HuH-7 (cell line): ENCODE data around the gene GRM2.
A peak's percentile ranks its signal among the peaks of the same experiment; 100 is the strongest.

ENCODE experiments used
- DNase-seq: peaks from one replicate; pipeline ENCODE4 v3.0.0; 2011; ENCODE audit warnings: low spot score

GRM2 gene

DNA sequence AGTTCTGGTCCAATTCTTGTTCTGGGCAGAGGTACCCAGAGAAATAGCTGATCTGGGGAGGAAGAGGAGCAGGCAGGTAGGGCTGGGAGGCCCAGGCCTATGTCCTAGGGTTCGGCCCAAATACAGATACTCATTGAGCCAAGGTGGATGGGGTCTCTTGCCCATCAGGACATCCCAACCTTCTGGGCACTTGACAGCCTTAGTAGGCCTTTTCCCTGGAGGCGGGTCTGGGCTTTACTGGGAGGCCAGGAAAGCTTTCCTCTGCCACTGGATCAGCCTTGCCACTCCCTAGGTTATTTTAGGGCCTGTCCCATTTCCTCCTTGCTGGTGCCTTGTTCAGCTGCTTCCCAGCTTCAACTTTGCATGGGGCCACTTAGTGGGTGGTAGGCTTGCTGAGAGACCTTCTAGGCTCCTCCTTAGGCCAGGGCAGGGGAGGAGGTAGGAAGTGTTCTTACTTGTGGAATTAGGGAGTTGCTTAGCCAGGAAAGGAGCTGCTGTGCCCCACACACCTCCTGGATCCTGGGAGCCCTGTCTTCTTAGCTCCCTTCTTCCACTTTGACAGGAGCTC is 26.1 kb upstream of the GRM2 start:
- DNase-seq, result no peak

DNA sequence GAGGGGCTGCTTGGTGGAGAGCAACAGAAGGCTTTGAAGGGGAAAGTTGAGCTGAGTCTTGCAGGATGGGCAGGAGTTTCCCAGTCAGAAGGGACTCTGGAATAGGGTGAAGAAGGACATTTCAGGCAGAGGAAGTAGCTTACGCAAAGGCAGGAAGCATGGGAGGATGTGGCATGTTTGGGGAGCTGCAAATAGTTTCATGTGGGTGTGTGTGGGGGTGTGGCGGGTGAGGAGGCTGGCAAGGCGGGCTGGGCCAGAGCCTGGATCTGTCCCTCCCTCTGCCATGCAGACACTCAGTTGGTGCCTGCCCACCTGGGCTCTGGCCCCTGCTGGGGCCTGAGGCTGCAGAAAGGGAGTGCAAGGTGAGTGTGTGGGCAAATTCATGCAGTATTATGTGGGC is 25.4 kb upstream of the GRM2 start:
- DNase-seq, result no peak

DNA sequence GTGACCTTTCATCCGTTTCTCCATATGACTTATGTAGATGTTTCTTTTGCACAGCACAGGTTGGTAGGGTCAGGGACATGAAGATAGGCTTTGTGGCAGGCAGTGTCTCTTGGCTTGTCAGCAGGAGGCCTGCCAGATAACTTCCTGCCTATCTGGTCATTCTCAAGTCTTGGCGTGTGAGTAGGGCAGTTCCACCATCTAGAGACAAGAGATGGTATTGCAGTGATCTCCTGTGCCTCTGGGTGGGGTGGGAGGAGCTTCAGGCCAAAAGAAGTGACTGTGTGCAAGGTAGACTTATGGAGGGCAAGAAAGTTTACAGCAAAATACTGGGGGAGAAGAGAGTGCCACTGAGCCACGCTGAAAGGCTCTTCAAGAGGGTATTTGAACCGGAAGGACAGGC is 24.8 kb upstream of the GRM2 start:
- peak; percentile 94 for DNase-seq

DNA sequence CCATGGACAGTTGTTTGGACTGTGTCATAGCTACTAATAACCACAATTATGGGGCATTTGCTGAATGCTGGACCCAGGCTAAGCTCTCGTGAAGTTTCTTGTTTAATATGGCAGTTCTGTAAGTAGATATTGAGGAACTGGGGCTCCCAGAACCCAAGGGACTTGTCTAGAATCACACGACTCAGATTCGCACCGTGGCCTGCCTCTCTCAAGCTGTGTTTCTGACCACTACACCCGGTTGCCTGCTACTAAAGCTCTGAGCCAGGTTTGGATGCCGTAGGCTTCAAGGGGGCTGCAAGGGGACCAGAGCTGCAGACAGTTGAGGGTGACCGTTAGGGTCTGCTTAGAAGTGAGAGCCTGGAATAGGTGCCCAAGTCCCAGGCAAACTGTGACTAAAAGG is 24.3 kb upstream of the GRM2 start:
- no peak for DNase-seq

DNA sequence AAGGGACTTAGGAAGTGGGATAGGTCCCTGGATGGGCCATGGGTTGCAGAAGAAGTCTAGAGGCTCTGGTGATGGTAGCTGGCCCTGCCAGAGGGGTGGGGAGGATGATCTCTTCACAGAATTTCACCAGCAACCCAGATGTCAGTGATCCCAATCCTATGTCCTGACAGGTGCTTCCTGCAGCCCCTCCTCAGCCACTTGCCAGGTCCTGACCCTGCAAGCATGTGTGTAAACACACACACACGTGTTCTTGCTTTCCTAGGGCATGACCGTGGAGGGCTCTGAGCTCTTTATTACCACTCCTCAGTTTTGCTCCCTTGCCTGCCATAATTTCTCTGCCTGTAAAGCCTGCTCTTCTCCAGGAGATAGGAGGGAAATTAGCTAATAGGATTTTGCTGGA is 23.3 kb upstream of the GRM2 start:
- DNase-seq, result no peak

DNA sequence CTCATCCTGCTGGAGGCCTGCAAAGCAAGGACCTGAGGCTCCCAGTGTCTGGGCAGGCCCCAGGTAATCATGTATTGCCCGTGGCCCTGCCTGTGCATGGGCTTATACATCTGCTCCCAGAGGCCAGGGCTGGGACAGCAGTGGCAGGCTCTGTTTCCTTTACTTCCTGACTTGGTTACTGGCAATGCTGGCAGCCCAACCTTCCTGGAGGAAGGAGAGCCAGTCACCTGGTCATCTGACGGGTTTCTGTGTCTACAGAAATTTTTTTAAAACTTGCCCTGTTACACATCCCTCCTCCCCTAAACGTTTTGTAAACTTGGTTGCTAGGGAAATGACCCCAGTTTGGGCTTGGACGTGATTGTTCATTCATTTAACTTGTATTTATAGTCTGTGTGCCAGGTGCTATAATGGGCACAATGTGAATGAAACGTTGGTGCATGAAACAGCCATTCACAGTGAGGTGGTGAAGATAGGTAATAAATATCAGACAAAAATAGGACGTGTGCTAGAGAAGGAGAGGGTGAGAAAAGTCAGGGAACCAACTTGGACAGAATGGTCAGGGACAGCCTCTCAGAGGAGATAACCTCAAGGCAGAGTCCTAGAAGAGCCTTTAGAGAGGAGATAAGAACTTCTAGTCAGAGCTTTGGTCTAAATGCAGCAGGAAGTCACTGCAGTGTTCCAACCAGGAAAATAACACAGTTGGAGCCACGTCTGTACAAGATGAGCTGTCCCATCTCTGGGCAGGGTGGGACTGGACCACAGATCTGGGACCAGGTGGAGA is 21.7 kb upstream of the GRM2 start:
- no peak for DNase-seq

DNA sequence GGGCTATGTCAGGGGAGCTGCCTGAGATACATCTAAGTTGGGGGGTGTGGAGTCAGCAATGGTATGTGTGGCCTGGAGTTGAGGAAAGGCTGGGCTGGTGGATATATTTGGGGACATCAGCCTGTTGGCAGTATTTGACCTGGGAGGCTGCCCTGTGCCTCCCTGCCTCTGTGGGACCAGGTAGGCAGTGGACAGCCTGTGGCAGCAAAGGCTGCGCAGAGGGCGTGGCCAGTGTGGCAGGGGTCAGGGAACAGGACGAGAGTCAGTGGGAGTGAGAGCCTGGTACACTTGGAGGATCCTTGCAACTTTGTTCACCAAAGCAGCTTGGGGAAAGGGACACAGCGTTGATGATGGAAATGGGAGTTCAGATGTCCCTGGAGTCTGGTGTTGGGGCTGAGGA is 20.8 kb upstream of the GRM2 start:
- no peak for DNase-seq

DNA sequence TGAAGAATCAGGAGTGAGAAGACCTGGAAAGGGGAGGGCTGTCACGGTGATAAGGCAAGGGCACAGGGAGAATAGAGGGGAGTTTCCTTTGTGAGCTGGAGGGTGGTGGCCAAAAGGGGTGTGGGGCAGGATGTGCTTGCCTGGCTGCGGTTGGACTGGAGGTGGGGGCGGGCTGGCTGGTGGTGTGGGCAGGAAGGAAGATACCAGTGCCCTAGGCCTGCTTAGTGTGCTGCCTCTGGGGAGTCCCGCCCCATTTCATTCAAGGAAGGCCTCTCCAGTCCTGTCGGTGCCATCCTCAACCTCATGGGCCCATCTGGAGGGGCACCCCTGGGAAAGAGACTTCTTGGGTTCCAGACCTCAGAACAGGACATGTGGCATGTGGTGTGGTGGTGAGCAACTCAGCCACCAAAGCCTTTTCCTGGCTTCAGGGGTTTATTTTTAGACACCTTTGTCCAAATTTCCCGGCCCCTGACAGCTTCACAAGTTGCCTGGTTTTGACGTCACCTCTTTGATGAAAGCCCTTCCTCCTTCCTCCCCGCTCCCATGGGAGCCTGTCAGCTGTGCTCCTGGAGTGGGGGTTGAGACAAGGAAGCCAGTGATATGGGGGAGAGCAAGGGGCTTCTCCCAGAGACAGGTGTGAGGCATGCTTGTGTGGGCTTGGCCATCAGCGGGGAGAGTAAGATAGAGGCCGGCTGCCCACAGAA is 20.2 kb upstream of the GRM2 start:
- no peak for DNase-seq

DNA sequence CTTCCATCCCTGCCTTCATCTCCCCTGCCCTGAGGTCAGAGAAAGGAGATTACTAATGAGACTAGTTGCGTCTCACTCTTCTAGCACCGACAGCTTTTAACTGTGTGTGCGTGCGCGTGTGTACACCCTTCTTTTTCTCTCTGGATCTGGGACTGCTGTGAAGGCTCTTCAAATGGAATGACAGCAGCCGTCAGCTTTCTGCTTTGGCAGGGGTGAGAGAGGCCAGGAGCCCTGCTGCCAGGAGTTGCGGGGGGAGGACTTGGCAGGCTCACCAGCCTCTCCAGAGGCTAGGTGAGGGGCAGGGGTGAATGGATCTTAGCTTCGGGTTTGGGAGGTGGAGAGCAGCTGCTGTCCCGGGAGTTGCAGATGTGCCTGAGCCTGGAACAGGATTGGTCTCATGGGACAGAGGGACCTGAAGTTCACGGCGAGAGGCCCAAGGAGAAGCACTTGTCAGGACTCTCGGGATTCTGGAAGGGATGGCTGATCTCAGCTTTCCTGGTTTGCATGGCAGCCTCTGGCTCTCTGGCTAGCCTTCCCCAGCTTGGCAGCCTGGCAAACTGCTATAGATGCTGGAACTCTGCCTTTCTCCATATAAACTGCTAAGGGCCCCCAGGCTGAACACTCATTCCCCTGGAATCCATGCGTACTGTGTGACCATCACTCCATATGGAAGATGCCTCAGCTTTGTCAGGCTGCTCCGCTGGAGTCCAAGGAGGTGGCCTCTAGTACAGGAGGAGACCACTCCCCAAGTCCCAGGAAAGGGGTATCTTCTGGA is 19.2 kb upstream of the GRM2 start:
- no peak for DNase-seq

DNA sequence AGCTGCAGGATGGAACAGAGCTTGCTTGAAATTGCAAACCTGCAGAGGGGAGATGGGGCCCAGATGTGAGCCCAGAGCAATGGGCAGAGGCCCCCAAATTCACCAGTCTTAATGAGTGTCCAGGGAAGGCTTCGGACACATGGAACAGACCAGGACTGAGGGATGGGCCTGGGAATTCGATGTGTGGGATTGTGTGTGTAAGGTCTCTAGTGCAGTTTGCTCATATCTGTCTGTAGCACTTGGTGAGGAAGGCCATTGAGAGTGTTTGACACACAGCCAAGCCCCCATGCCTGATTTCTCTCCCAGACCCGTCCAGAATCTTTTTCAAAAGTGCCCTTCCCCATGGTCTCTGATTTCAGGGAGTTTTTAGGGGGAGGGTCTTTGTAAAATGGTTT is 18.7 kb upstream of the GRM2 start:
- no peak for DNase-seq

DNA sequence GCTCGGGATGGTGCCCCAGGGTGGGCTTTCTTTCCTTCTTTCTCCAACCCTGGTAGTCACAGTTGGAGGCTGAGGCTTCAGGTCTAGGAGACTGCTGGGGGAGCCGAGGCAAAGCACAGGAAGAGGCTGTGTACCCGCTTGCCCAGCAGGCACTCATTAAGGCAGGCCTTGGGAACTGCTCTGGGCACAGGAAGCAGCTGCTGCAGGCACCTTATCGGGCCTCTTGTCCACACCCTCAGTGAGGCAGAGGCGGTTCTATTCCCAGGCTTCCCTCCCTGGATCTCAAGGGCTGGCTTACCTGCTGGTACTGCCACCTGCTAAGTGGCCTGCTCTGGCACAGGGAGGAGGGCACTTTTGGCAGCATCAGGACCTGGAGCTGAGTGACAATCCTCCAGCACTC is 15.8 kb upstream of the GRM2 start:
- DNase-seq, result no peak

DNA sequence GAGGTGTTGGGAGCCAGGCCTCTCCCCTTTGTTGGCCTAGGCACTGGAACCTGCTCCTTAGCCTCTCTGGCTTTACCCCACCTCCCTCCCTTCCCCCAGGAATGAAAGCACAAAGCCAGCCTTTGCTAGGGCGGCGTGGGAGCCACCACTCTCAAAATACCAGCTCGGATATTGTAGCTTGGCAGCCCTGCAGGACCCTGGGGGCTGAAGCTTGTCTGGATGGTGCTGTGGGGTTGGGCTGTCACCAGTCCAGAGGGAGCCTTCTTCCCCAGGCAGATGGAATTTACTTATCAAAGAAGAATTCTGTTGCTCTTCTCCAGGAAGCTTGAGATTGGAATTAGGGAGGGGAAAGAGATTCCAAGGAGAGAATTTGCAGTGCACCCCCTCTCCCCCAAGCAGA is 14.9 kb upstream of the GRM2 start:
- DNase-seq, result no peak

DNA sequence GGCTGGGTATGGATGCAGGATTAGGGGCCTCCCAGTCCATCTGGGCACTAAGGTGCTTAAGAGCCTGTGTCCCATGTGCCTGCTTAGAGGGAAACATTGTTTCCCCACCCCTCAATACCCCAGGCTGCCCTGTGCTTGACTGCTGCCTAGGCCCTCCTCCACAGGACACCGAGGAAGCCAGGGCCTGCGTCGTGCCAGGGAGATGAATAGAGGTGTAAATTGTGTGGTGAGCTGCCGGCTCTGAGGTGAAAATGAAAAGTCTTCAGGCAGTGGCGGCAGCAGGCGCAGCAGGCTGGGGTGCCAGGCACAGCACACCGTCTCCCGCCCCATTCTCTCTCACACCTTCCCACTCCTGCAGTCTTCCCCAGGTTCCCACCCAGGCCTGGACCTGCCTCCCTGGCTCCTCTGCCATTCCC is 13.9 kb upstream of the GRM2 start:
- no peak for DNase-seq

DNA sequence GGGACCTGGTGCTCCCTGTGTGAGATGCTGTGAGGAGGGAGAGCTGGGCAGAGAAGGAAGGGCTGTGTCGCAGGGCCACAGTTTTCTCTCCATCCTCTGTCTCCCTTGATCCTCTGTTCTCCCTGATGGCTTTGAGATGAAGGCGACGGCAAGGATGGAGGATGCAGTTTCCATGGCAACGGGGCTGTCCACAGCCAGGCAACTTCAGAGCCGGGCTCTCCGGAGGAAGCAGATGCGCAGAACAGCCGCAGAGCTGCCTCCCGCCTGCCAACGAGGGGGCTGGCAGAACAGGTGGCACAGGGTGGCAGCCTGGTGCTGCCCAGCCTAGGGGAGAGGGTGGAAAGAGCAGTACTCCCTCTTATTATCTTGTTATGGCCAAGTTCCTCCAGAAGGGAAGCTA is 9.9 kb upstream of the GRM2 start:
- DNase-seq, result no peak

DNA sequence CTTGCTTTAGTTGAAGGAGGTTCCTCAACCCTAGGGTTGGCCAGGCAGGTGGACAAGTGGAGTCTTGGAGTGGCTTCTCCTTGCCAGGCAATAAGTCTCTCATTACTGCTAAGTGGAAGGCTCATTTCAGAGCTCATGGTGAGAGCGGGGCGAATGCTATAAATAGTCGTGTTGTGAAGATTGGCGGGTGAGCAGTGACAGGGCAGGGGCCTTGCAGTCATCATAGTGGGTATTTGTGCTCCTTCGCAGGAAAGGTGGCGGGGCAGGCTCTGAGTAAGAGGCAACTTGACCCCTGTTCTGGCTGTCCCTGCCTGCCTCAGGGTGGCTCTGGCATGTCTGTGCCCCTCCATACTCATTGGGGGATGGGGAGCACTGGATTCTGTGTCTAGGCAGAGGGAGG is 8.7 kb upstream of the GRM2 start:
- no peak for DNase-seq

DNA sequence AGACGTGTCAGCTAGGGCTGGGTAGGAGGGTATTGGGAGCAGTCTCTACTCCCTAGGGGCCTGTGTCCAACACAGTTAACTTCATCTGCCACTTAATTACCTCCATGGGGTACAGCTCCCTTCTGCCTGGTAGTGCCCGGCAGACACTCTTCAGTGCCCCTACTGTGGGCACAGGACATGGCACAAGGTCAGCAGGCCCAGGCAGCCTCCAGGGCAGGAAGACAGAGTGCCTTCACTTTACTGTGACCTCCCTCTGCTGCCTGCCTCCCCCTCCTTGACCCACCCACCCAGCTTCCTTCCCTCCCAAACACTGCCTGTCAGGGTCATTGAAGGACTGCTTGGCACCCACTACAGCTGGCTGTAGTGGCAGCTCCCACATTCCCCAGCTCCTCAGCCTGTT is 6.5 kb upstream of the GRM2 start:
- DNase-seq, result no peak

DNA sequence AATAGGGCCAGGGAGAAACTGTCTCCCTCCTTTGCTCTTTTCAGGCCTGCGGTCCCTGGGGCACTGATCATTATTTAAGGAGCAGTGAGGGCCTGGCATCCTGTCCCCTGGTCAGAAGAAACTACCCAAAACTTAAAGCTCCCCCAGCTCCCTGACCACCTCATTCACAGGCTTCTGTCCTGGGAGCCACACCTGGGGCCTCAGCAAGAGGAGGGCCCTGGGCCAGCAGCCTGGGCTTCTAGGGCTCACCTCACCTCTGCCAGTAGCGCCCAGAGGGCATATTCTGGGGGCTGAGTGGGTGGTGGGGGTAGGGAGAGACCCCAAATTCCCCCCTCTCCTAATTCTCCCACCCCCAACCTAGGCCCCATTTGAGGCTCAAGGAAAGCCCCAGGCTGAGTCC is 4.7 kb upstream of the GRM2 start:
- no peak for DNase-seq

DNA sequence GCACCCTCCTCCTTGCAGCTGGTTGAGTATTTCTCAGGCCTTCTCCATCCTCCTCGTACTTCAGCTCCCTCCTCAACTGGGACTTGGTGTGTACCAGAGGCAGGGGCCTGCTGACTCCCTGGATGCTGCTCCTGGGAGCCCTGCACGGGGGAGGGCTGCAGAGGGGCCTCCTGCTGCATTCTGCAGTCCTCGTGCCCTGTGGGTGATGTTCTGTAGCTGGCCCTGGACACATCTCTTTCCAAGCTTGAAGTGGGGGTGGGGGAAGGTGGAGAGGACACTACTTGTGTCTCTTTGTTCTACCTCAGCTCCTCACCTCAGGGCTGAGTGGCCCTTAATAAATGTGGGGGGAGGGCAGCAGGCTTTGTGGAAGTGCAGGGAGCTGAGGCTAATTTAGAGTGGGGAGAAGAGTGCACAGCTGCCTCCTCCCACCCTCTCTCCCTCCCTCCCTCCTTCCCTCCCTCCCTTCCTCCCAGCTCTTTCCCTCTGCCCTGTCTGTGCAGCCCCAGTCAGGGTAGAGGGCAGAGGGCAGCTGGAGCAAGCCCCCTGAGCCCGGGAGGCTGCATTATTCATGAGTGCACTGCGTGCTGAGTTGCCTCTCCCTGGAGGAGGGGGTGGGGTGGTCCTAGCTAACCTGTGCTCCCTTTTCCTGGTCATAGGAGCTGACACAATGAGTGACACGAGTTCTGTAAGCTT is 3.7 kb upstream of the GRM2 start:
- DNase-seq, result no peak

DNA sequence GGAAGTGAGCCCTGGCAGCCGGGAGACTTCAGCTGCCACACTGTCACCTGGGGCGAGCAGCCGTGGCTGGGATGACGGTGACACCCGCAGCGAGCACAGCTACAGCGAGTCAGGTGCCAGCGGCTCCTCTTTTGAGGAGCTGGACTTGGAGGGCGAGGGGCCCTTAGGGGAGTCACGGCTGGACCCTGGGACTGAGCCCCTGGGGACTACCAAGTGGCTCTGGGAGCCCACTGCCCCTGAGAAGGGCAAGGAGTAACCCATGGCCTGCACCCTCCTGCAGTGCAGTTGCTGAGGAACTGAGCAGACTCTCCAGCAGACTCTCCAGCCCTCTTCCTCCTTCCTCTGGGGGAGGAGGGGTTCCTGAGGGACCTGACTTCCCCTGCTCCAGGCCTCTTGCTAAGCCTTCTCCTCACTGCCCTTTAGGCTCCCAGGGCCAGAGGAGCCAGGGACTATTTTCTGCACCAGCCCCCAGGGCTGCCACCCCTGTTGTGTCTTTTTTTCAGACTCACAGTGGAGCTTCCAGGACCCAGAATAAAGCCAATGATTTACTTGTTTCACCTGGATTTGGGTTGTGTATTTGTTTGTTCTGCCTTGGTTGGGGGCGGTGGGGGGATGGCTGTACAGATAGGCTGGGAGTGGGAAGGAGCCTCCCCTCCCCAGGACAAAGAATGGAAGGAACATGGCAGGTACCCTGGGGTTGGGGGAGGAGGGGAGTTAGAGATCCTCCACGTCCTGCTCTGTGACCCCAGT is 2.9 kb upstream of the GRM2 start:
- no peak for DNase-seq

DNA sequence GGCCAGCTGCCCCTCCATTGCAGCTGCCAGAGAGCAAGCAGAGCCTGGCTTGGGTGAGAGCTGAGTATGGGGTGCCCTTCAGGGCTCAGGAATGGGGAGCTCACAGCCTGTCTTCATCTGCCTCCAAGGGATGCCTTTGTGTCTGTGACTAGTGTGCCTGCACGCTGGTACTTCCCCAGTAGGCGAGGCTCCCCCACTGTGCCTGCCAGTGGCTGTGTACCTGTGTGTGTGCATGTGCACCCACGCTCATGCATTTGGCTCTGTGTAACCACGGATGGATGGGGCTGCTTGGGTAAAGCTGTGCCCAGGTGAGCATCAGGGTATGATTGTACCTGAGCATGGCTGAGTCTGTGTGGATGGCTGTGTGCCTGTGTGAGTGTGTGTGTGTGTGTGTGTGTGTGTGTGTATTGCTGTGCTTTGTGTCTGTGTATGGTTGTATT is 2.3 kb upstream of the GRM2 start:
- DNase-seq, result no peak

DNA sequence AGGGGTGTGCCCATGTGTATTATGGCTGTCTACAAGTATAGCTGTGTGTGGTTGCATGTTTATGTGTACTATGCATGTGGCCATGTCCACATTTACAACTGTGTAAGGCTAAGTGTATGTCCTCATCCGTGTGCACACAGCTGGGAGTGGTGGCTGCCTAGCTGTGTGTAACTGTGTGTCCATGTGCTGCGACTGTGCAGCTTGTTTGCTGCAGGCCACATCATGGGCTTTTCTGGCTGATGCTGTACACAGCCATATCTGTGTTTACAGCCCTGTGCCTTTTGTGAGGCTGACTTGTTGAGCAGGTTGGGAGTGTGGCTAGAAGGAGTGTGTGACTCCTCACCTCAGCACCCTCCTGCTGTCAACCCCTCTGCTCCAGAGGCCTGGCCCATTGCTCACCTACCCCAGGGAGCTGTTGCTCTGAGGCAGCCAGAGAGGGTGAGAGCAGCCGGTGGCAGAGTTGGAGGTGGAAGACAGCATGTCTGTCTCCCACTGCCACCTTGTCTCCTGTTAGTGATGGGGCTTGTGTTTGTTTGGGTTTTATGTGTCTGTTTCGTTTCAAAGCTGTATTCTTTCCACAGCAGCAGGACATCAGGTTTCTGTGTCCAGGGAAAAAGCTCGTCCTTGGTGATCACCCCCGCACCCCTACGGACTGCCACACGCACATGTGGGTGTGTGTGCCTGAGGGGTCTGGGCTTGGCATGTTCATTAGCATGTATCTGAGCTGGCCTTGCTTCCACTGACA is 1.4 kb upstream of the GRM2 start:
- no peak for DNase-seq
